Measurements from ENCODE around the gene PIP4K2B.
A peak's percentile ranks its signal among the peaks of the same experiment; 100 is the strongest.
"Not testable (repeated sequence)": the region's sequence is repeated elsewhere in the genome, so short reads cannot be mapped to it uniquely, and the experiment has no call there.

PIP4K2B gene

DNA sequence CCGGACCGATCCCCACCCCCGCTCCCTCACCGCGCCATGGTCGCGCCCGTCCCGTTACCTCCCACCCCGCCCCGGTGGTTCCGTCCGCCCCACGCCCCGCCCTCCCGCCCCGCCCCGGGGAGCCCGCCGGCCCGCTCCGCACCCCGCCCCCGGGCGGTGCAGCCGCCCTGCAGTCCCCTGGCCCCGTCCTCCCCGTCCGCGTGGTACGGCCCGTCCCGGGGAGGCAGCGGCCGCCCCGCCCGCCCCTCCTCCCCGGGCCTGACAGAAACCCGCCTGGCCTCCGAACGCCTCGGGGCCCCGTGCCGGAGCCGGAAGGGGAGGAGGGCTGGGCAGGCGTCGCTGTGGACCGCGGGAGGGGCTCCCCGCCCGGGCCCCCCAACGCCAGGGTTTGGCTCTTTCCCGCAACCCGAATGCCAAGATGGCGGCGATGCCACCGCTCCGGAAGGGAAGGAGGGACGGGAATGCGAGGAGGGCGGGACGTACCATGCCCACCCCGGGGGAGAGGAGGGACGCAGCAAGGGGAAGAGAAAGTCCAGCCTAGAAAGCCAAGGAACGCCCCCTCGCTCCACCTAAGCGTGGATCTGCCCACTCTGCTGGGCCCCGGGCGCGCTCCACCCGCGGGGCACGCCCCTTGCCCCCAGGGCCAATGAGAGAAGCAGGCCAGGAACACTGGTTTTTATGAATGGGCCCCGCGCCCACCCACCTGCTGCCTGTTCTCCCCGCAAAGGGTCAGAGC is at the start of gene PIP4K2B:
TSS of gene PIP4K2B (minus strand) at position 56 of the 736 bp plus-strand sequence. CDS start 132 bp downstream, outside the sequence.
- DNase-seq: peak; percentile 60 to 98 (median 93)

DNA sequence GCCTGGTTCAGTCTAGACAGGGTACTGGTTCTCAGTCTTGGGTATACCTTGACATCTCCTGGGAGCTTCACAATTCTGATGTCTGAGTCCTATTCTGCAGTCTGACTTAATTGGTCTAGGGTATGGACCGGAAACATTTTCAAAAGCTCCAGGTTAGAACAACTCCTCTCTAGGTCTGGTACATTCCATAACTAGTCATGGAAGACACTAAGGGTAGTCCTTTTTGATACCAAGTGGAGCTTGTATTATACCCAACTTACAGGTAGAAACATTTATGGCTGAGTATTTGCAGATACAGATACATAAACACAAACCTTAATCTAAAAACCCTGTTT is 49.2 kb upstream of the PIP4K2B start:
- DNase-seq: no peak

DNA sequence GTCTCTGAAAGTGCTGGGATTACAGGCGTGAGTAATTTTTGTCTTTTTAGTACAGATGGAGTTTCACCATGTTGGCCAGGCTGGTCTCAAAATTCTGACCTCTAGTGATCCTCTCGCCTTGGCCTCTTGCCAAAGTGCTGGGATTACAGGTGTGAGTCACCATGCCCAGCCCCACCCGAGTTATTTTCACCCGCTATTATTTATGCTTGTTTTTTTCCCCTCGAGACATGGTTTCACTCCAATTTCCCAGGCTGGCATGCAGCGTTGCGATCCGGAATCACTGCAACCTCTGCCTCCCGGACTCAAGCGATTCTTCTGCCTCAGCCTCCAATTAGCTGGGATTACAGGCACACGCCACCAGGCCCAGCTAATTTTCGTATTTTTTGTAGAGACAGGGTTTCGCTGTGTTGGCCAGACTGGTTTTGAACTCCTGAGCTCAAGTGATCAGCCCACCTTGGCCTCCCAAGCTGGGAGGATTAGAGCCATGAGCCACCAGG is 45.0 kb upstream of the PIP4K2B start:
- DNase-seq: no peak

DNA sequence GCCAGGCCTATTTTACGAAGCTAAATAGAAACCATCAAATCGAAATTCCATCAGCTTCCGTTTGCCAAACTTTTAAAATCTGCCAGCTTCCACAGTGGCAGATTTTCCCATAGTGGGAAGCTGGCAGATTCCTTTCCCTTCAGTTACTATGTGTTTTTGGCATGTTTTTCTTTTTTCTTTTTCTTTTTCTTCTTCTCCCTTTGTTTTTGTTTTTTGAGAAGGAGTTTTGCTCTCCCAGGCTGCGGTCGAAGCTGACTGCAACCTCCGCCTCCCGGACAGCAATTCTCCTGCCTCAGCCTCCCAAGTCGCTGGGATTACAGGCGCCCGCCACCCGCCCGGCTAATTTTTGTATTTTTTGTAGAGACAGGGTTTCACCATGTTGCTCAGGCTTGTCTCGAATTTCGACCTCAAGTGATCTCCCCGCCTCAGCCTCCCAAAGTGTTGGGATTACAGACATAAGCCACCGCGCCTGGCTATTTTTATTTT is 26.4 kb upstream of the PIP4K2B start:
- DNase-seq: no peak

DNA sequence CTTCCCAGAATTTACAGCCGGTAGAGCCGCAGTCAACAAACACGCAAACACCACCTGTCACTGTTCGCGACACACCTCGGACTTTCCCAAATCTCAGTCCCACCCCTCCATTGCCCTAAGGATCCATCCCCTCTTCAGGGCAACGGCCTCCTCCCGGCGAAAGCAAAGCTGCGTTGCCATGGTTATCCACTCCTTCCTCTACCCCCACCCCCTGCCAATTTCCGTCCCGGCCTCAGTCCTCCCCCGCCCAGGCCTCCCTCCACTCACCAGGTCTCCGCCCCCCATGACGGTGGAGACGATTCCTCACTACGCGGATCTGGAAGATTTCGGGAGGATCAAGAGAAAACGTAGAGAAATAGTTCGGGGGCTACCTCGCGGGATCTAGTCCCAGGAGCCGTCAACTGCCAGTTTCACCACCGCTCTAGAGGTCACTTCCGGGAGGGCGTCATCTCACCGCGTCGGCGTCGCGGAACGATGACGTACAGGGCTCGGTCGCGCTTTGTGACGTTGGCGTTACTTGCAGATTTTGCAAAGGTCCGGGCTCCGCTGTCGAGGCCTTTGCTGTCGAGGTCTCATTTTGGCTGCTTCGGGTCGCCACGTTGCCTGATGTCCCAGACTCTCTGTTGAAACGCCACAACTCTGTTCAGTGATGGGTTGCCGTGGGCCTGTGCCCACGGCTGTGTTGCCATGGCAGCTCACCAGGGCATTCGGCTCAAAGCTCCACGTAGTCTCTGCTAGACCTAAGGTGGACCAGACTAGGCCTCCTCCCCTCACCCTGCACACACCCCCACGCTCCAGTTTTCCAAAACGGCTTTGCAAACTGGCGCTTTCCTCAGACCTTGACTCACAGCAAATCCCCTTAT is 25.8 kb upstream of the PIP4K2B start, which contains the start of gene CWC25:
TSS of gene CWC25 (minus strand) at position 423 of the 863 bp plus-strand sequence. CDS start at position 285, 138 bp downstream.
- peak; percentile 86 to 98 (median 94) for DNase-seq

DNA sequence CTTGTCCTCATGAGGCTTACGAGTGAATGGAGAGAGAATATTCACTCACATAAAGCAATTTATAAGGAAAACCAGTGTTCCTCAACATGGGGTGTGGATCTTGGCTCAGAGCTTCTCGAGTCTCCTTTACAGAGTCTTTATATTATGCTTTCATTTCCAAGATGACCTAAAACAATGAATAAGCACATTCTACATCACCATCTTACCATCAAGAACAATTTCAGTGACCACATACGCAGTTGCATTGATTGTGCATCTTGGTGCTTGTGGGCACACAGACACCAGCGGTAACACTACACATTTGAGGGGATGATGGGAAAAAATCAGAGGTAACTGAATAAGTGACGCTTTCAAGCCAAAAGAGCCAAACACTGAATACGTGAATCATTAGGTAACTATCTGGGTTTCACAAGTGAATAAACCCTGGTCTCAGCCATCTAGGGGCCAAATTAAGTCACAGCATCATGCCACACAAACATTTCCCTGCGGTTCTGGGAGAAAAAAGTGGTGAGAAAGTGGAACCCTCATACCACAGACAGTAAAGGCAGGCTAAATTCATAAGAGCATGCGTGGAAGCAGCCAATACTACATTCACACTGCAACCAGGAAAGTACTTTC is 16.3 kb upstream of the PIP4K2B start:
- DNase-seq: no peak

DNA sequence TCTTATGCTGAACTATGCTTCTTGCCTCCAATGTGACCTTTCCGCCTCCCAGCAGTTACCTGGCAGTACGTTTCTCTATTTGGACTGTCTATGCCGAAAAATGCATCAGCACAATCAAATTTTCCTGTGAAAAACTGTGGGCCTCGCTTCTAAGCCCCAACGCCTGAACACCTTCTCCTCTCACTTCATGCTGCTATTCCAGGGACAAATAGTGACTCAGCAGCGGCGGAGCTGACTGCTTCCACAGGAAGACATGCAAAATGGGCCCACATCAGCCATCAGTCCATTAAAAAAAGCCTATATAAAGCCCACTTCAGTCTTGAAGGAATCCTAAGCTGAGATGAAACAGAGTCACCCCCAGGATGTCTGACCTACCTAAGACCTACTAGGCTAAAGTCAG is 10.5 kb upstream of the PIP4K2B start:
- DNase-seq: no peak

DNA sequence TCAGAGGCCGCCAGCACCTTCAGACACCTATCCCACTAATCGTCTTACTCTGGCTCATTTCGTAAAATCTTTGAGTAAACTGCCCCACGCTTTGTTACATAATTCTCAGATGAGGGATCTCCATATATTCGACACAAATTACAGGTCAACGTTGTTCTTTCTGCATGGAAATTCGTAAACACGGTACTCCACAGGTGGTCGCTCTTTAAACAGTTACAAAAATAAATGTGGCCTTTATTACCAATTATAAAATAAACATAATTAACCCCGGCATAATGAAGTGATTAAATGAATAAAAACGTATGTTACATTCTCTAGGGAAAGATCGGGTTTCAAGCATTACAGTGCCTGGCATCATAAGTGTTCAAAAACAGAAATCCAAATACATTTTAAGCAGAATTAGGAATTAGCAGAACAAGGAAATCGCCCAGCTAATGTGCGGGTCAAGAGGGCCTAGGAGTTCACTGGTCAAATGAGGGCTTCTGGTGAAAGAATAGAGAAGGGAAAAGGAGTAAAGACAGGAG is 943 bp upstream of the PIP4K2B start:
- DNase-seq: no peak

DNA sequence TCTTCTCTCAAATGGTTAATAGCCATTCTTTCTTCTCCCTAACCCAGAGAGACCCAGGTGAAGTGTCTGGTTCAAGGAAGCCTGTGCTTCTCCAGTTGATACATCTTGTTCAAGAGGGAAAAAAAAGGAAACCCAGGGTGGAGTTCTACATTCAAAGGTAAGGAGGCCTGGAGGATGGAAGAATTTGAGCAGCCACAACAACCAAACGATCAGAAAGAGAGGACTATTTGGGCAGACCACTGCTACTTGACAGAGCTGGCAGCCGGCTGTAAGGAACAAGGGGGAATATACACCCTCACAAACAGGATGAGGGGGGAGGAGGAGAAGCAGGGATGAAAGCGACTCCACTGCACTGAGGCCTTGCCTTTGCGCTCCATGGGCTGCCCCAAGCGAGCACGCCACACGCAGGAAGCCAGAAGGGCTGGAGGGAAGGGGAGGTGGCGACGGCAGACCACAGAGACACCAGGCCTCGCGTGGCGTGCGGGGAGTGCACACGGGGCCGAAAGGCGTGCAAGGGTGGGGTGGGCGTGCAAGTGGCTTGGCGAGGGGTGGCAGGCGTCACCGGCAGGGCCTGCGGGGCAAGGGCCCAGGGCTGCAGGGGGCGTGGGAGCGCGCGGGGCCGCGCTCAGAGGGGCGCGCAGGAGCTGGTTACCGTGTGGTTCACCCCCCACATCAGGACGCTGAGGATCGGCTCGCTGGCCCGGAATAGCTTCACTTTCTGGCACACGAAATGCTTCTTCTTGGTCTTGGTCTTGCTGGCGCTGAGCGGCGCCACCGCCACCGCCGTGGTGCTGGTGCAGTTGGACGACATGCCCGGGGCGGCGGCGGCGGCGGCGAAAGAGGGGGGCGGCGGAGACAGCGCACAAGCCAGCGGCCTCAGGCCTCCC is 499 bp downstream of the PIP4K2B start:
- DNase-seq: peak in 11 of 14 donors; percentile 25 to 80 (median 60)

DNA sequence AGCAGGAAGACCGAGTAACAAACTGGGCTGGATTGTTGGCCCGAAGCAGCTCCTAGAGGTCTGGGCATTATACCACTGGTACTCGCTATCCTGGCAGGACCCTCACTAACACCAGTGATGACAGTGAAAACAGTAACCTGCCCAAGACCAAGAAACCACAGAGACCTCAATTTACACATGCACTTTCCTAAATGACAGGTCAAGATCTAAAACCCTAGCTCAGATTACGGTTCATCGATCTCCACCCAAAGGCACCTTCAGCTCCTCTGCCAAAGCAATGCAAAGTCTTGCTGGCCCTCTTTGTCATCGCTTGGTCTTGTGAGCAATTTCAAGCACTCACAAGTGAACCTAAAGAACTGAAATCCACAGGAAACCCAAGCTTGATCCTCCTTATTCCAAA is 1.5 kb downstream of the PIP4K2B start:
- no peak for DNase-seq

DNA sequence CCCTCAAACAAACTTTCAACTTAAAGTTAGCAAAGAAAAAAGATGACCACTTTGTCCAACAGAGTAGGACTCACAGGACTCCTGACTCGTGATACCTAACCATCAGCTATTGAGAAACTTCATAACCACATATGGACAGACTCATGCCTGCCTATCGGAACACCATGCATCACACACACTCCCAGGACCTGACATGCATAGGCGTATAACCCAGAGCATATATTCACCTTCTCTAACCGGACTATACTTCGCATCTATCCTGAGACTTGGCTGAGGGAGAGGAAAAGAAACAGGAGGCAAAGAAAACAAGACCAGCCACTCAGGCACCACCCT is 2.2 kb downstream of the PIP4K2B start:
- DNase-seq: no peak

DNA sequence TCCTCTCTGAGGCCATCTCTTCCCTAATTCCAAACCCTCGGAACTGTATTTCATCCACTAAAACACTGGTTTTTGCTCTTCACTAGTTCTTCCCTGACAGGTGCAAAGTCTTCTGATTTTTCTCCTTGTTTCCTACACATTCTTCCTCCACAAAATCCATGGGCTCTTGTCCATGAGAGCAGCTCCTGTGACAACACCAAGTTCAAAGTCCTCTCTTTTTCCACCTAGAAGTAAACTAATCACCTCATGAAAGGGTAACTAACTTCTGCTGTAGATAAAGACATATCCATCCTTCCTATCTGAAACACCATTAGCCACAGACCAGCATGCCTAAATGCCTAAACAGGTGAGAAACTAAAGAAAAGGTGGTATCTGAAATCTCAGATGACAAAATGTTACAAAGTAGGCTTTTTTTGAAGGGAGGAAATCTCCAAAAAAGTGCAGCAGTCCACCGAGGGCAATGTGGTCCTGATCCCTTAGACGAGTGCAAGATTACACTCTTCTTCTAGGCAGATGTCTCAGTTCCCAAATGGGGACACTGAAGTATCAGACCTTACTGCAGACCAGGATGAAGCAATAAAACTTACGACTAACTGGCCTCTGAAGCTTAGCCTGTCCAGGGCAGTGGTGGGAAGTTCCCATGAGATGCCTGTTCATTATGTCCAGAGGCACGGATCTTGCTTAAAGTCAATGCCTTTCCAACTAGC is 2.8 kb downstream of the PIP4K2B start:
- no peak for DNase-seq

DNA sequence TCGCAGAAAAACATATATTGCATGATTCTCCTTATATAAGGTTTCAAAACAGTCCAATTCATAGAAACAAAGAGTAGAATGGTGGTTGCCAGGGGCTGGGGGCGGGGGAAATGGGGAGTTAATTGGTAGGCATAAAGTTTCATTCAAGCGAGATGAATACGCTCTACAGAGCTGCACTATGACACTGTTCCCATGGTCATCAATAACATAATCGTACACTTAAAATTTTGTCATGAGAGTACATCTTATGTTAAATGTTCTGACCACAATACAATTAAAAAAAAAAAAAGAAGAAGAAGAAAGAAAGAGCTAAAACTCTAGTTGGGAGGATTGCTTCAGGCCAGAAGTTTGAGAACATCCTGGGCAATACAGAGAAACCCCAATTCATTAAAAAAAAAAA is 5.1 kb downstream of the PIP4K2B start:
- no peak for DNase-seq

DNA sequence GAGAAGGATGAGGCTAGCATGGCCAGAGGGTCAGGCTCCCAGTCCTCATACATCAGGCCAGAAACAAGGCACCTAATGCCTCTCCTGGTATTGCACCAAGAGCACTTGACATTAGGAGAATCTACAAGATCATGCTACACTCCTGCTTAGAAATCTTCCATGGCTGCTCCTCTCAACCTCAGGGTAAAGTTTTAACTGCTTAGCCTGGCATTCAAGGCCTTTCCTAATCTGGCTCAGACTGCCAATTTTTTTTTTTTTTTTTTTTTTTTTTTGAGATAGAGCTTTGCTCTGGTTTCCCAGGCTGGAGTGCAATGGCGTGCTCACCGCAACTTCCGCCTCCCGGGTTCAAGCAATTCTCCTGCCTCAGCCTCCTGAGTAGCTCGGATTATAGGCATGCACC is 8.2 kb downstream of the PIP4K2B start:
- DNase-seq: no peak

DNA sequence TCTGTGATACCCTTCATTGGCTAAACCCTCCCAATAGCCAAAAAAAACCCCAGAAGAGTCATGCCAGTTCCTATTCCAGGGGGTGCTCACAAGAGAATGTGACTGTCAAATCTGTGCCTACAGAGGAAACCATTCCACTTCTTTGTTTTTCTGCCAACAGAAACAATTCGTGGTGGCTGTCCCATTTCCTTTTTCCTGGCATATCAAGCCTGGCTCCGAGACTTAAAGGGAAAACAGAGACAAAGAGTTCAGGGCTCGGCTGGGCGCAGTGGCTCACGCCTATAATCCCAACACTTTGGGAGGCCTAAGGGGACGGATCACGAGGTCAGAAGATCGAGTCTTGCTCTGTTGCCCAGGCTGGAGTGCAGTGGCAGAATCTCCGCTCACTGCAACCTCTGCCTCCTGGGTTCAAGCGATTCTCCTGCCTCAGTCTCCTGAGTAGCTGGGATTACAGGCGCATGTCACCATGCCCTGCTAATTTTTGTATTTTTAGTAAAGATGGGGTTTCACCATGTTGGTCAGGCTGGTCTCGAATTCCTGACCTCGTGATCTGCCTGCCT is 9.1 kb downstream of the PIP4K2B start:
- not testable (repeated sequence) for DNase-seq

DNA sequence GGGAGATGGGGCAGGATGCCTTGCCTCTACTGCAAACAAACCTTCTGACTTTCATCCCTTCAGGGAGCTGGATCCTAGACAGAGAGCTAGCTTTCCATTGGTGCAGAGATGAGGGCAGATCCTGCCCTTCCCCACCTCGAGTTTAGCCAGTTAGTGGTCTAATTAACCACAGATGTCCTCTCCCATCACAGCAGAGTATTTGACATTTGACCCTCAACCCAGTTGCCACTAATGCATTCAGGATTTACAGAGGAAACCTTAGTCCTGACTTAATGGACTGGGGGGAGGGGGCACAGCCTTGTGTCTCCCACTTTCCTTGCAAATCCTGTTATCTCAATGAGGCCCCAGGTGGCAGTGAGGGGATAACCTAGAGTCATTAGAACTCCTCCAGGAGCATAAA is 10.2 kb downstream of the PIP4K2B start:
- DNase-seq: no peak

DNA sequence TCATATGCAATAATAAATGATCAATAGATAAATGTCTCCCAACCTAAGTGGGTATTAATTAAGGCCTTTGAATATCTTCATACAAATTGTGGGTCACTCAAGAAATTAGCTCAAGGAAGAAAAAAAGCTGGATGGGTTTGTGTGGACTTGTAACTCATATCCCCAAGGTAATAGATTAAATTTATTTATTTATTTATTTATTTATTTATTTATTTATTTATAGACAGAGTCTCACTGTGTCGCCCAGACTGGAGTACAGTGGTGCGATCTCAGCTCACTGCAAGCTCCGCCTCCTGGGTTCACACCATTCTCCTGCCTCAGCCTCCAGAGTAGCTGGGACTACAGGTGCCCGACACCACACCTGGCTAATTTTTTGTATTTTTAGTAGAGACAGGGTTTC is 11.4 kb downstream of the PIP4K2B start:
- not testable (repeated sequence) for DNase-seq

DNA sequence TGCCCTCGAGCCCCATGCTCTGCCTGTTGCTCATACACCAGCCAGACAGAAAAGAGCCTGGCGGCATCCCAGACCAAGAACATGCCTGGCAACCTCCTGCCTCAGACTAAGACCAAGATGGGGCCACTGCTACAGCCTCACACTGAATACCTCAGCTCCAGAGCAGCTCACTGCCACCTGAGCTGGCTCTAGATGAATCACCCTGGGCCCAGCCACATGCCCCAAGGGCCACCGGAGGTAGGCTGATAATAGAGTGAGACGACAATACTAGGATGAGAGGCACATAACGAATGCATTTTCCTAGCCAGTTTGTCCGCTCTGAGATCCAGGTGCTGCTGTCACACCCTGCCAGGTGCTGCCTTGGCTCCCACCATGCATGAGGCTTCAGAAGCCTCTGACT is 13.0 kb downstream of the PIP4K2B start:
- DNase-seq: no peak

DNA sequence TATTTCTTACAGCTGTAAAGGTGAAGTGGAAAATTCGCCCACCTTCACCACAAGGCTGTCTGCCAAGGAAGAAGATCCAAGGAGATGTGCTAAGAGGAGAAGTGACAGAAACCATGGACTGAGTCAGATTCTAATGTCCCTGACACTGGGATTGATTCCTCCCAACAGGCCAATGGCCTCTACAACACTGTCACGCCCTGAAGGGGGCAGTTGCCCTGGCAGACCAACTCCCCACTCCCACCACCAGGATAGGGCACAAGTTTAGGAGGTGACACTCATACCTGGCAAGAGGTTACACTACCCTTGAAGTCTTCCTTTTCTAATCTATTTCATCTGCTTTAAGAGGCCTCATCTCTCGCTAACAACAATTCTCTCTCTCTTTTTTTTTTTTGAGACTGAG is 16.1 kb downstream of the PIP4K2B start:
- DNase-seq: no peak

DNA sequence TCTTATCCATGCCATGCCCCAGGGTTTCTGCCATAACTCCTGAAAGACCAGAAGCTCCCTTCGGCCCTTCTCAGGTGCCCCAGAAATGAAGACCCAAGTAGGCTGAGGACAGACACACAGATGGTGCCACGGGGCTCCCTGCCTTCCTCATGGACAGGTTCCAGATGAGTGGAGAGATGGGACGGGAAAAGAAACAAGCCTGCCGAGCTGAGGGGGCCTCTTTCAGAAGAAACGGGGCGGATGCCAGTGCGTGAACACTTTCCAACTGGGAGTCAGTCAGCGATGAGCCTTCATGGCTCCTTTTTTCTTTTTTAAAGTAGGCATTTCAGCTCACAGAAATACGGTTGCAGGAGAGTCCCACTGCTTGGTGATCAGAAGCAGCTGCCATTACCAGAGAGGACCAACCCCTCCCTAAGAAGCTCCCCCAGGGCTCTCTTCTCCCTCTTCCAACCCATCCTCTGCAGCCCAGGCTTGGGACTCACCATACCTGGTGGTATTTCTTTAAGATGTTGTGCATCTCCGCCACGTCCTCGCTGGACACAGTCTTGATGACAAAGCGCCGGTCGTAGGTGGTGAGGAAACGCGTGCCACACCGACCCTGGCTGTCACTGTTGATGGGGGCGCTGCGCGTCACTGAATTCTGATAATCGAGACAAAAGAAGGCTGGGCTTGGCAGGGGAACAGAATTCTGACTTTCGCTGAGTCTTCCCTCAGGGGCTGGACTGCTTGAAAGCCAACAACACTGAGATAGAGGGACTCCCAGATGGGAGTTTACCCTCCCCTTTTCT is 19.2 kb downstream of the PIP4K2B start:
- no peak for DNase-seq
